GM21515 (cell line): ENCODE results near the gene NCOA1.
"Not testable (repeated sequence)": the region's sequence is repeated elsewhere in the genome, so short reads cannot be mapped to it uniquely, and the experiment has no call there.

Source experiments
- ATAC-seq: cut with Tn5 transposase; IDR thresholded peaks from one replicate; pipeline ENCODE4 v1.9.1; 2021; ENCODE audit not compliant: unreplicated experiment

NCOA1 gene

DNA sequence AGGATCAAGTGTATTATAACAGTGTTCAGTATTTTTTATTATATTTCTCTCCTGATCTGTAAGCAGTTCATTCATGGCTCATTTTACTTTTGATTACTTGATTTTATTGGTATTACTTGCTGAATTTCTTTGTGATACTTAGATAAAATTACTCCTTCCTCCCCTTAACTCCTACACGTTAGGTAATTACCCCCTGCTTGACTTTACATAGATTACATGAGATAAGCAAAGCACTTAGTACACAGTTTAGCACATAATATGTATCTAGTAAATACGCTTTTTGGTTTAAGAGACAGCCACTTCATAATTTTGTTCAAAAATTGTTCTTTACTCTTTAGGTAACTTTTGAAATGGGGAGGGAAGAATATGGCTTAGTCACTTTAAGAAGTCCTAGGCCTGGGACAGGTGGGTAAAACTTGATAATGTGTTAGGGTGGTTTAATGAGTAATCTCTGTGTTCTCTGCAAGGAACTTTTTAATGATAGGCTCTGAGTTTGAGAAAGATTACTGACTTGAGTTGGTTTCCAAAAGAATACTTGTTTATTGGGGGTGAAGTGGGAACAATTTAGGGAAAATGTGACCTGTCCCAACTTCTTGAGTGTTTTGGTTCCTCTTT, 80.9 kb downstream of the NCOA1 start:
- no peak for ATAC-seq

DNA sequence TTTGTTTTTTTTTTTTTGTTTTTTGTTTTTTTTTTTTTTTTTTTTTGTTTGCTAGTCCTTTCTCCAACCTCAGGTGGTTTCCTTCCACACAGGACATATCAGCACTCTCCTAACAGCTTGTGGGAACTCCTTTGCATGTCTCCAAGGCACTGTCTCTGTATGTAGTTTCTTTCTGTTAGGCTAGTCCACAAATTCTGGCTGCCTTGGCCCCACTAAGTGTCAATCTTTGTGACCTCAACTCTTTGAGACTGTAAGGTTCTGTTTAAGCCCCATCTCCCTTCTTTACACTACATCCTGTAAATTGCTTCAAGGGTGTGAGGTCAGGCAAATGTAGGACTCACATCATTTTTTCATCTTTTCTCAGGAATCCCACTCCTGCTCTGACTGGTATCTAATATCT, 85.1 kb downstream of the NCOA1 start:
- ATAC-seq = no peak

DNA sequence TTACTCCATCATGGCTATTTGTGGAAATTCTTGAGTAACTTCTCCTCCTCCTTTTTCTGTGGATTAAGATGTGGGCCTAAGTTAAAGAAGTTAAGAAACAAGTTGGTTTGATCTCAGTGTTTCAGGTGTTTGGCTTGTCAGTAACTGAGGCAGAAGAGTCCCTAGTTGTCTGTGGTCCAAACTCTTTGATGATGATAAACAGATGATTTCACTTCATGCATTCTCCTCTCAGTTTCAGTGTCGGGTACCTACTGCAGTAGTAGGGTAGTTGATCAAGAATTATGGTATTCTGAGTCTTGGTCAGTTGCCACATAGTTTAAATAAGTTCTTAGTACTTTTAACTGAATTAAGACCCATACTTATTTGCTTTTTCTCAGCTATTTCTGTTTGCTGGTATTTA, 85.6 kb downstream of the NCOA1 start:
- no peak for ATAC-seq

DNA sequence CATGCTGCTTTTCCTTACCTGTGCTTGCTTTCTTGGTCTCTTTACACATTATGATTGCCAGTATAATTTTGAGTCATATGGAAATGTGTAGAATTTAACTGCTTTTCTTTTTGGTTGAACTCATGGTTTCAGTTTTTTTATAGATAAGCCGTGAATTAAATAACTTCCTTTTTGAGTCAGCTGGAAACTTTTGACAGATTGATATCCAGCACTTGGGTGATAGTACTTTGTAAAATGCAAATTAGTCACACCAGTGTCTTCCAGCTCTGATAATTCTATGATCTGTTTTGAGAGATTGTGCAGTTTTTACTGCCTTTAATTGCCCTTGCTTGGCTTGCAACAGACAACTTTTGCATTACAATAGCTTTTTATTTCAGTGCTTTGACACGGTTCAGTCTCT, 86.4 kb downstream of the NCOA1 start:
- ATAC-seq = peak; percentile 70

DNA sequence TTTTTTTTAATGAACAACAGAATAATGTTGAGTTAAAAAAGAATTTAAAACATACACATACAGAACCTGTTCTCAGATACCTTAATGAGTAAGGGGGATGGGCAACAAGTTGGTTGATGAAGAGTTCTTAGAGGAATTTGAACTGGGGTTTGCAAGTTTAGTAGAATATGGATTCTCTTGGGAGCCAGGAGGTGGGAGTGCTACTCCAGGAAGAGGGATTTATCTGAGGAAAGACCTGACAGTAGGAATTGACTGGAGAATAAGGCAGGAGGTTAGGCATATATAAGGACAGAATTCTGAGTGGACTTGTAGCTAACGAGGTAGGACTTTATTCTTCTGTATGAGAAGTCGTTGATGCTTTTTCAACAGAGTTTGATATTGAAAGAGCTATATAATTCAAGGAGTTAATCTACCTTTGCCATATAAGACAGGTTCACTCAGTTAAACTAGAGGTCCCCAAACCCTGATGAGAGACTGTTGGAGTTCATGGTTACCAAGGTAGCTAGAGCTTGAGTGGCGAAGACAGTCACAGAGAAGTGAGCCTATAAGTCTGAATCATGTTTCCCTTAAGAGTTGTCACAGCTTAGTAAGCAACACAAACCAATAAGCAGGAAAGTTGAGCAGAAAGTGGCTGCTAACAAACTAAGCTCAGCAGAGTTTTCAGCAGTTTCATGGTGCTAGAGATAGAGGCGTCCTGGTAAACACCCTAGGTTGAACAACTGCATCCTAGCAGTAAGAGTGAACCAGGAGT, 88.2 kb downstream of the NCOA1 start:
- ATAC-seq = no peak

DNA sequence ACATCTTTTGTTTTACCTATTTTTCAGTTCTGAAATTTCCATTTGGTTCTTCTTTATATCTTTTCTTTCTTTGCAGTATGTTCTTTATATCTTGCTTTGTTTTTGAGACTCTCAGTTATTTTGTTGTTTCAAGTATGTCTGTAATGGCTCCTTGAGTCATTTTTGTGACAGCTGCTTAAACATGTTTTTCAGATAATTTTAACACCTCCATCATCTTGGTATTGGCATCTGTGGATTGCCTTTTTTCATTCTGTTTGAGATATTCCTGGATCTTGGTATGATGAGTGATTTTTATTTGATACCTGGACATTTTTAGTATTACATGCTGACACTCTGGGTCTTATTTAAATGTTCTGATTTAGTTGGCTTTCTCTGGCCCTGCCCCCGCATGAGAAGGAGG, 89.5 kb downstream of the NCOA1 start:
- ATAC-seq = no peak

DNA sequence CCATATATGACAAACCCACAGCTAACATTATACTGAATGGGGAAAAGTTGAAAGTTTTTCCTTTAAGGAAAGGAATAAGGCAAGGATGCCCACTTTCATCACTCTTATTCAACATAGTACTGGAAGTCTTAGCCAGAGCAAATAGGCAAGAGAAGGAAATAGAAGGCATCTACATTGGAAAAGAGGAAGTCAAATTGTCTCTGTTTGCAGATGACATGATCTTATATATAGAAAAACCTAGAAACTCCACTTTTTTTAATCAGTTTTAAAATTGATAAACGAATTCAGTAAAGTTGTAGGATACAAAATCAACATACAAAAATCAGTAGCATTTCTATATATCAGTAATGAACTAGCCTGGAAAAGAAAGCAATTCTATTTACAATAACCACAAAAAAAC, 90.9 kb downstream of the NCOA1 start:
- not testable (repeated sequence) for ATAC-seq

DNA sequence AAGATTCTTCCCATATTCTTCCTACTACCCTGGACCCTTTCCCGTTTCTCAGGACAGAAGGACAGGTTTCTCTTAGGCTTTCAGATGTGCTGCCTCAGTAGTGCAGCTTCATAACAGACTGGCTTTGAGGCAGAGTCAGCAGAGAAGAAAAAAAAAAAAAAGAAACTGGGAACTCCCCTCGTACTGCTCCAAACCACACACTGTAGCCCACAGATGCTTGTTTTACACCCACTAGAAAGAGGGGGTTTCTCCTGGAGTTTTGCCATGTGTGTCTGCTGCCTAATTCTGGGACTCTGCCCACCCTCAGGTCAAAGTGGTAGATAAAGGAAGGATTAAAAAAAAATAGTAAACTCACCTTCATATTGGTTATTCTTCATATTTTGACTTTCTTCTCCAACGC, 95.9 kb downstream of the NCOA1 start:
- peak; percentile 42 for ATAC-seq

DNA sequence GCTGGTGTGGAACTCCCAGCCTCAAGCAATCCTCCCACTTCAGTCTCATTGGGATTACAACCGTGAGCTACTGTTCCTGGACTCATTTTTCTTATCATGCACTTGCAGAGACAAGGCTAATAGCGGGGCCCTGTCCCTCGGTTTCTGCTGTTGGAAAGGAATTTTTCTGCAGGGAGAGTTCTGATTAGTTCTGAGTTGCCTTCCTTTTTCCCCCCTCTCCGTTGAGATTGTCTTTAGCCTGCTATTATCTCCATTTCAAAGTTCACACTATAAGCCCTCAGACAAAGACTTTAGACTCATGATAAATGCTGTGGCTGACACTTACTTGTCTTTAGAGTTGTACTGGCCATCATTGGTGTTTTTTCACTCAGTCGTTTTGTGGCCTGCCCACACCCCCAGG, 97.2 kb downstream of the NCOA1 start:
- ATAC-seq = no peak

DNA sequence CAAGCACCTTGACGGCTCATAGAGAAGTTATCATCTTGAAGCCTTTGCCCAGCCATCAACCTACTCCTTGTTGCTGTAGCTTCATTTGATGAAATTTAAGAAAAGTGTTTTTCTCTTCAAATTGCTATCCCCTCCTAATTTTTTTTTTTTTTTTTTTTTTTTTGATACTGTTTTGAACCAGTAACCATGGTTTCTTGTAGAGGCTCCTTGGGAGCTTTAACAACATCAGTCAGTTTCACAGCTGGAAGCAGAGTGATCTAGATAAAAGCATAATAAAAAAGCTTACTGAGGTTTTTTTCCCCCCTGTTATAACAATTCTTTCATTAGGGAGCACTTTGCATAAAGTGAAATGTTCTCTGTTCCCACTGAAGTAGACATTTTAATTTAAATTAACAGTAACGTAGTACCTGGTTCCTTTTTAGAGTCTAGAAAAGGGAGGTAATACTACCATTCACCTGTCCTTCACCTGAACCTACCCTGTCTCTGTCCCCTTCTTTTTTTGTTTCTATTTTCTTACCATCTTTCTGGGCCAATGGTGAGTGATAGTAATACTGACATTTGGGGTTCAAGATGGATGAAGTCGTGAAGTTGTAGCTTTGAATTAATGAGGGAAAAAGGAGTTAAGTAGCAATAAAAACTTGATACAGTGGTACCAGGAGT, 101.5 kb downstream of the NCOA1 start:
- ATAC-seq = no peak

DNA sequence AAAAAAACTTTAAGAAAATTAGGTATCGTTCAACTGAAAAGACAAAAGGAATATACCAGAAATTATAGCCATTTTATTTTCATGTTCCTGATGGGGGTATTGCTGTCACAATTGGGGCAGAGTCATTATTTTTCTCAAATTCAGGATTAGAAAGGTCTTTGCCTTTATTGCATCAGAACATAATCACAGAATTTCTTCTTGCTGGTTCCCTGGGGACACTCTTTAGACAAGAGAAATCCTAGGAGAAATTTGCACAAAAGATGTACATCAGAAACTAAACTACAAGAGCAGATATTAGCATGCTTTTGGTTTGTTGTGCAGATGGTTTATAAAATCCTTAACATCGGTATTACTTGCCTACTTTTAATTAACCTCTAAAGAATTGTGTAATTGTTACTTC, 103.2 kb downstream of the NCOA1 start:
- no peak for ATAC-seq

DNA sequence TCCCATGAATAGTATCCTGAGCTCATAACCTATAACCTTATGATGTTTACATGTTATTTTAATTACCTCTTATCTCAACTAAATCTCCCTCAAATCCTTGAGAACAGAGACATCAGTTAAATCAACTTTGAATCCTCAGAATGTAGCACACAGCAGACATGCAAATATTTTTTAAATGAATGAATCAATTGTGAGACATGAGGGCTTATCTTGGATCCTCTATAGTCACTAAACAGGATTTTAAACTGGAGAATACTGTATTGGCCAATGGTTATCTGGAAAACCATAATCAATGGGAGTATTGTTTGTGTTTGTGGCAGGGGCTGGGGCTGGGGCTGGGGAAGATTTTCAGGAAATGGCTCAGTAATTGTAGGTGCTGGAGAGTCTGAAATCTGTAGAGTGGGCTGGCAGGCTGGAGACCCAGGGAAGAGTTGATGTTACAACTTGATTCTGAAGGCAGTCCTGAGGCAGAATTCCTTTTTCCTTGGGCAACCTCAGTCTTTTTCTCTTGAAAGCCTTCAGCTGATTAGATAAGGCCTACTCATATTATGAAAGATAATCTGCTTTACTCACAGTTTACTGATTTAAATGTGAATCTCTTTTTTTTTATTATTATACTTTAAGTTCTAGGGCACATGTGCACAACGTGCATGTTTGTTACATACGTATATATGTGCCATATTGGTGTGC, 106.3 kb downstream of the NCOA1 start:
- ATAC-seq = no peak

DNA sequence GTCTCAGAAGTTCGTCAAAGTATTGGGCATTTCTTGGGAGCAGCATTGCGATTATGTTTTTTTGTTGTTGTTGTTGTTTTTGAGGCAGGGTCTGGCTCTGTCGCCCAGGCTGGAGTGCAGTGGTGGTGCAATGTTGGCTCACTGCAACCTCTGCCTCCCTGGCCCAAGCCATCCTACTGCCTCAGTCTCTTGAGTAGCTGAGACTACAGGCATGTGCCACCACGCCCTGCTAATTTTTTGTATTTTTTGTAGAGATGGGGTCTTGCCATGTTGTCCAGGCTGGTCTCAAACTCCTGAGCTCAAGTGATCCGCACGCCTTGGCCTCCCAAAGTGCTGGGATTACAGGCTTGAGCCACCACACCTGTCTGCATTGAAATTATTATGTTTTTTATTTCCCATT, 109.1 kb downstream of the NCOA1 start:
- ATAC-seq = not testable (repeated sequence)

DNA sequence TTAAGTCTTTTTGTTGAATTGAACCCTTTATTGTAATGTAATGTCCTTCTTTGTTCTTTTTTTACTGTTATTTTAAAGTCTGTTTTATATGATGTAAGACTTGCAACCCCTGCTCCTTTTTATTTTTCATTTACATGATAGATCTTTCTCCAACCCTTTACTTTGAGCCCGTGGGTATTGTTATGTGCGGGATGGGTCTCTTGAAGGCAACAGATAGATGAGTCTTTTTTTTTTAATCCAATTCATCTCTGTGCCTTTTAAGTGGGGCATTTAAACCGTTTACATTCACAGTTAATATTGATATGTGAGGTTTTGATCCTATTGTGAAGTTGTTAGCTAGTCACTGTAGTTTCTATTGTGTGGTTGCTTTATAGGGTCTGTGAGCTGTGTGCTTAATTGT, 120.6 kb downstream of the NCOA1 start:
- no peak for ATAC-seq

DNA sequence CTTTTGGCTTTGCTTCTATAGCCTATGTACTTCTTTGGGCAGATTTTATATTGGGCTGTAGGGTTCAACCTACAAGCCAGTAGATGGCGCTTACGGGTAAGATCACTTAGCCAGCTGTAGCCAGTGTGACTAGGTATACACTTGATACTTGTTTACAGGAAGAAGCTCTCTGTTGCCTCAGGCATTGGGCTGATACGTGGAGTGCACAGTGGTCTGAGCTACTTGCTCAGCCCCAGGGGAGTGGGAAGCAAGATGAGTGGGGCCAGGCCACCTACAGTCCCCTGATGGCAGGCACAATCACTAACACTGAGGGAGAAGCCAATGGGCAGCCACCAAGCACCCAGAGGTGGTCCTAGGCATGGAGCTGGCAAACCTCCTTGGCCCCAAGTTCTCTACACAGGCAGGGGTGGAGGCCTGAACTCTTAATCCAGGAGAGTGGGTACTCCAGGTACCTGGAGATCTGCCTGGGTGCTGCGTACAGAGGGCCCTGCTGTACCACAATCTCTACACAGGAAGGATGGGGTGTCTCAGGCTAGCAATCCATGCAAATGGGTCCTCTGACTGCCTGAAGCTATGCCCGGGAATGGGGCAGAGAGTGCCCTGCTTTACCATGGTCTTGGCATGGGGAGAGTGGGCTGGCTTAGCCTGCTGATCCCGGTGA, 122.2 kb downstream of the NCOA1 start:
- ATAC-seq = peak; percentile 70

DNA sequence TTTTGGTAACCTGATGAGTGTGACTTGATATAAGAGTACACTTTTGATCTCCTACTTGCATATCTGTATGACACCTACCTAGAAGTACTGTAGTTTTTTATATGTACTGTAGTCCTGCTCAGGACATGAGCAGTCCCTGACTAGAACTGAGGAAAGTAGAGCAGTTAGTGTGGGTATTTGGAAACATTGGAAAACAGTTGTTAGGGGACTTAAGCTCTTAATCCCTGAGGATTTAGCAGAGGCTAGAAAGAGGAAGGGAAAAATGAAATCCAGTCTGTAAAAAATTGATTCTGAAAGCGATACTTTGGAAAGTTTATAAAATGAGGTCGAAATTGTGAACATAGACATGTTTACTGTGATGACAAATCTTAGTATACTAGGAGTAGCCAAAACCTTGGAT, 125.6 kb downstream of the NCOA1 start:
- no peak for ATAC-seq

DNA sequence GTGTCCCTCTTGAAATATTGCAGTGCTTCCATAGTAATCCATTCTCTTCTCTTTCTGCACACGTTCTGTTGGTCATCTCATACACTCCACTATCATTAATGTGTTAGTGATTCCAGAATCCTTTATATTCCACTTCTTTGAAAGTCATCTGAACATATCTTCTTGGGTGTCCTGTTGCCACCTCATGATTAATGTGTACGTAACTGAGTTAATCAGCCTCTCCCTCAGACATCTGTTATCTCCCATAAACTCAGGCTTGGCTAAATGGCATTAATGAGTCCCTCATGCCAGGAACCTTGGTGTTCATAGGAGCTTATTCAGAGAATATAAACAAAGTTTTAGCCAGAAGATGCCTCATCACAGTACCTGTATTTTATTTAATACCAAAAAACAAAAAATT, 126.4 kb downstream of the NCOA1 start:
- no peak for ATAC-seq

DNA sequence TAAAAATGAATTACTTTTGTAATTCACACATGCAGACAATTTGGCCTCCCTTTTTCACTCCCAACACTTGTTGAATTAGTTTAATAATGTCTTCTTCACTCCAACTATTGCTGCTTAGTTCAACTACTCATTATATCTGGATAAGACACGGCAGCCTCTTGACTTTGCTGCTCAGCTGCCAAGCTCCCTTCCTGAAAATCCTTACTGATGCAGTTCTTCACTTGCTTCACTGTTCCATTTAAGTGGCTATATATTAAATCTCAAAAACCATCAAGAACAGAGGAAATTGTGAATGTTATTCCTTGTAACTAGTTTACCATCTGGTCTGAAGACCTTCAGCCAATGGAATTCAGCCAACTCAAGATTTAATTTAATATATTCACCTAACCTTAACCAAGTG, 127.1 kb downstream of the NCOA1 start:
- ATAC-seq = no peak

DNA sequence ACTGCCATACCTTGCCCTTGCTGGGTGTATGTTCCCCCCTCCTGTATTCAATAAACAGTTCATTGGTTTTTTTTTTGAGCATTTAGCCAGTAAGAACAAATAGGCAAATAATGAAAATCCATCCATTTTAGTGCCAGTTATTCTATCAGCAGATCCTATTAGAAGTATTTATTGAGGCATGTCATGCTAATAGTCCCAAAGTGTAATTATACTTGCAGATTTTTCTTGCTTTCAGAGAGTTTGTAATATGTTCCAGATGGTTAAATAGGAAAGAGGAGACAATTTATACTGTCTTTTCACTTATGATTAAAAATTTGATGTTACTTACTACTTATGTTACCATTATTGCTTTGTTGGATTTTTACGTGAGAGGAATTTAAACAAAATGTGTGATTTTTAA, 127.6 kb downstream of the NCOA1 start:
- ATAC-seq = no peak

DNA sequence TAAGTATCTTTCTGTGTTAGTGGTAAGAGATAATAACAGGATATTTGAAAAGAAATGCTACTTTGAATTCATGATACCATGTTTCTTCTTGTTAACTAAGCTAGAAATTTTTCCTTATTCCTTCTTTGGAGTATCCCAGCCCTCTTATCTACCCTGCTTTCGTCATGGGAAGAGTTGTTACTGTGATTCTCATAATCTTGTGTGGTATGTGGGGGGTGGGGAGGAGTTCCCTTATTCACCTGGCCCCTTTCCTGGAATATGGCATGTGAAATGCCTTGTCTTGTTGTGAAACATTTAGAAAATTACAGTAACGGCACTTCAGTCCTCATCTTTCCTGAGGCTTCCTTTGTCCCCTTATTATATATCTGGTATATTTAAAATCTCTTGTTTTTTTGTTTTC, 129.9 kb downstream of the NCOA1 start:
- ATAC-seq = no peak

DNA sequence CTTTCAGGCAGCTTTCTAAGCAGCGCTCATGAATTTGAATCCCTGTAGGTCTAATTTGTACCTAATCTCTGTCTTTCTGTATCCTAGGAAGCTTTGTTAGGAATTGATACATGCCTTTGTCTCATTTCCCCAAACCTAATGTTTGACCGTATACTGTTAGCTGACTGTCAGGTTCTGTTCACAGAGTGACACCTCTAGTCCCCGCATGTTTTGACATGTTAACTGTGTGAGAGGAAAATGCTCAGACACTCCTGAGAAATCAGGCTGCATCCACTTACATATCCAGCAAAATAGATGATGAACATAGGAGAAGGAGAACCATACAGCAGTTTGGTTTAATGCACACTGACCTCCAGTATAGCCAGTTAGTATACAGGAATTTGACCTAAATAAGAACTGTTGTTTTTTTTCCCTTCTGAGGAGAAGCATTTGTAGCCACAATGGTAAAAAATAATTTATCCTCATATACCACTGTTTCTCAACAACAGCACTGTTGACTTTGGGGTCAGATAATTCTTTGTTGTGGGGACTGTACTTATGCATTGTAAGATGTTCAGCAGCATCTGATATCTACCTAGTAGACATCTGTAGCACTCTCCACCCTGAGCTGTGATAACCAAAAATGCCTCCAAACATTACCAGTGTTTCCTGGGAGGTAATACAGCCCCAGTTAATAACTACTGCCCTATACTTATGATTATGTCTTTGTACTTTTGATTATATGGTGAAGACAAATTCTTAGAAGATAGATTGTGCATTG, 130.9 kb downstream of the NCOA1 start:
- ATAC-seq = no peak
